Measurements from ENCODE around the gene BAK1. TPM values are rescaled to one million over a fixed set of nuclear protein-coding genes. Genes with fewer than 3 reads are reported as not detected.

Gene BAK1
- total RNA-seq, 1 experiment from 2014 or later, result 40.0 TPM

GRCh38 chr6:33577106-33577535 lies 3.0 kb downstream of the BAK1 start:
- Histone ChIP-seq H3K4me1 (ENCODE audit: insufficient read depth, low read length) (no peaks in the 10 kb centered on the region), H2AFZ (ENCODE audit: low read length) (no peak overlapping the region), H3K18ac (ENCODE audit: insufficient read length, low read depth, low read length) (no peak overlapping the region), H2BK5ac (ENCODE audit: insufficient read length, low read length) (no peak overlapping the region), H3K9me3 (ENCODE audit: control insufficient read depth, low read depth, low read length) (no peaks in the 10 kb centered on the region), H4K8ac (replicated peaks; ENCODE audit: insufficient read length, low read depth, low read length) (no peak overlapping the region), H3K9ac (ENCODE audit: extremely low read depth, insufficient read length, low read length) (no peak overlapping the region), H3T11ph (ENCODE audit: low read length) (no peak overlapping the region), H2AK5ac (ENCODE audit: insufficient read length, low read length) (no peak overlapping the region), H3K27me3 (ENCODE audit: insufficient read depth, low read length) (no peaks in the 10 kb centered on the region), H4K91ac (ENCODE audit: insufficient read length, low read depth, low read length) (no peak overlapping the region), H3K23me2 (ENCODE audit: insufficient read length, low read depth, low read length, poor library complexity, severe bottlenecking) (peaks cover 5% of the 10 kb centered on the region), H4K20me1 (ENCODE audit: control insufficient read depth, insufficient read depth, insufficient read length) (no peaks in the 10 kb centered on the region), H3K4ac (ENCODE audit: low read depth, low read length) (no peak overlapping the region), H3K79me2 (ENCODE audit: insufficient read depth, low read length) (no peaks in the 10 kb centered on the region; the same call in 1 of the 2 replicates), H2BK12ac (ENCODE audit: insufficient read length, low read depth, low read length) (no peak overlapping the region), H3K79me1 (ENCODE audit: insufficient read depth, low read depth, low read length, poor library complexity, severe bottlenecking) (peaks cover 4% of the 10 kb centered on the region), H2BK120ac (ENCODE audit: low read depth, low read length, poor library complexity, severe bottlenecking) (no peak overlapping the region), H3K23ac (ENCODE audit: insufficient read length, low read depth, low read length) (no peak overlapping the region), H3K4me2 (ENCODE audit: insufficient read depth, insufficient read length, low read length) (no peak overlapping the region), H3K14ac (ENCODE audit: insufficient read depth, low read length) (no peak overlapping the region), H3K27ac (ENCODE audit: insufficient read length, low read depth, low read length) (no peak overlapping the region), H3K56ac (ENCODE audit: insufficient read length, low read depth, low read length) (no peak overlapping the region), H4K5ac (ENCODE audit: insufficient read length, low read depth, low read length) (no peak overlapping the region), H2BK15ac (ENCODE audit: low read depth, low read length) (no peak overlapping the region), H2BK20ac (ENCODE audit: low read depth, low read length, poor library complexity, severe bottlenecking) (no peak overlapping the region)
- no CpG with 5 or more reads among the region's 9 CpGs for WGBS (ENCODE audit: extremely low coverage, insufficient read length, low lambda C conversion rate)
- Mint-ChIP-seq H3K36me3 (ENCODE audit: insufficient read depth in 1 of 3, low read depth in 3 of 3) (peaks cover 15 to 38% (median 29%) of the 10 kb centered on the region in 3 experiments), H3K9me3 (no peaks in the 10 kb centered on the region), H3K27me3 (ENCODE audit: low read depth) (no peaks in the 10 kb centered on the region), H3K27ac (no peak overlapping the region; a peak in 2 of 7 replicates), H3K4me1 (peaks cover 6 to 15% of the 10 kb centered on the region in 2 experiments; a peak in 3 of 4 replicates), H3K4me3 (no peak overlapping the region; a peak in 1 of 5 replicates)
- no peak for TF ChIP-seq CTCF (conservative IDR thresholded peaks at IDR 0.05)
- no peak for DNase-seq
